ENCODE measurements around the gene NHLRC4. TPM values are rescaled to one million over a fixed set of nuclear protein-coding genes. Genes with fewer than 3 reads are reported as not detected.

Gene NHLRC4
- total RNA-seq, 4 donors from 2014 or later, result 0.47 to 2.9 (median 0.87) TPM

Small RNA genes within 50 kb of the gene (small RNA-seq; reads per million reads assigned to genes)
- gene MIR3176 (0 to 1.1 (median 0.35) reads per million in 4 donors), gene MIR5587 (0 to 0.86 (median 0.06) reads per million in 4 donors), gene Z98883.1 (0 reads per million in 4 donors)

Other genes starting within 250 kb of the NHLRC4 start
- gene AXIN1, start 214.3 kb upstream of the NHLRC4 start, total RNA-seq, result 10 to 100 TPM; 26.0 to 58.8 (median 32.9) TPM
- gene MRPL28, start 196.5 kb upstream of the NHLRC4 start, total RNA-seq, result 10 to 100 TPM; 47.7 to 93.5 (median 55.8) TPM
- 10 to 100 TPM; 19.9 to 47.6 (median 24.3) TPM for gene PGAP6, start 185.0 kb upstream of the NHLRC4 start, total RNA-seq
- gene NME4, start 169.8 kb upstream of the NHLRC4 start, total RNA-seq, result 100 to 1,000 TPM in 3 of 4 donors, 10 to 100 TPM in 1; 61.1 to 169 (median 136) TPM
- gene DECR2, start 165.1 kb upstream of the NHLRC4 start, total RNA-seq, result 10 to 100 TPM; 11.7 to 25.4 (median 19.9) TPM
- gene RAB11FIP3, start 141.4 kb upstream of the NHLRC4 start, total RNA-seq, result 10 to 100 TPM; 47.4 to 88.9 (median 58.6) TPM
- 10 to 100 TPM; 21.8 to 42.7 (median 29.2) TPM for gene CAPN15, start 39.3 kb upstream of the NHLRC4 start, total RNA-seq
- not detected for gene PRR35, start 6.6 kb upstream of the NHLRC4 start, total RNA-seq
- gene PIGQ, start 3.0 kb downstream of the NHLRC4 start, total RNA-seq, result 10 to 100 TPM; 30.4 to 42.4 (median 36.8) TPM
- gene RAB40C, start 23.1 kb downstream of the NHLRC4 start, total RNA-seq, result 10 to 100 TPM; 17.7 to 28.3 (median 22.1) TPM
- under 1 TPM in 3 of 4 donors, not detected in 1; 0.17 to 0.93 (median 0.35) TPM for gene WFIKKN1, start 64.0 kb downstream of the NHLRC4 start, total RNA-seq
- 100 to 1,000 TPM in 3 of 4 donors, 10 to 100 TPM in 1; 94.8 to 146 (median 112) TPM for gene METTL26, start 69.3 kb downstream of the NHLRC4 start, total RNA-seq
- gene MCRIP2, start 74.8 kb downstream of the NHLRC4 start, total RNA-seq, result 10 to 100 TPM; 25.4 to 70.0 (median 51.9) TPM
- gene WDR90, start 82.4 kb downstream of the NHLRC4 start, total RNA-seq, result 10 to 100 TPM in 3 of 4 donors, 1 to 10 TPM in 1; 8.5 to 21.2 (median 16.8) TPM
- gene RHOT2, start 101.1 kb downstream of the NHLRC4 start, total RNA-seq, result 10 to 100 TPM; 50.2 to 64.0 (median 55.0) TPM
- gene RHBDL1, start 108.7 kb downstream of the NHLRC4 start, total RNA-seq, result 1 to 10 TPM in 3 of 4 donors, not detected in 1; 1.1 to 1.5 (median 1.3) TPM
- gene STUB1, start 113.4 kb downstream of the NHLRC4 start, total RNA-seq, result 100 to 1,000 TPM; 161 to 212 (median 179) TPM
- gene JMJD8, start 117.3 kb downstream of the NHLRC4 start, total RNA-seq, result 100 to 1,000 TPM in 1 of 4 donors, 10 to 100 TPM in 3; 70.2 to 109 (median 90.5) TPM
- 10 to 100 TPM in 1 of 4 donors, 1 to 10 TPM in 3; 8.1 to 16.7 (median 9.6) TPM for gene WDR24, start 123.4 kb downstream of the NHLRC4 start, total RNA-seq
- gene FBXL16, start 138.8 kb downstream of the NHLRC4 start, total RNA-seq, result 1 to 10 TPM in 1 of 4 donors, under 1 TPM in 3; 0.27 to 1.4 (median 0.35) TPM
- gene METRN, start 148.1 kb downstream of the NHLRC4 start, total RNA-seq, result 10 to 100 TPM; 22.6 to 77.7 (median 63.8) TPM
- gene ANTKMT, start 154.1 kb downstream of the NHLRC4 start, total RNA-seq, result 10 to 100 TPM; 23.5 to 46.2 (median 31.0) TPM
- under 1 TPM in 1 of 4 donors, not detected in 3; 0.13 TPM for gene CCDC78, start 159.4 kb downstream of the NHLRC4 start, total RNA-seq
- 1 to 10 TPM; 1.1 to 4.8 (median 2.8) TPM for gene HAGHL, start 160.1 kb downstream of the NHLRC4 start, total RNA-seq
- gene CIAO3, start 174.0 kb downstream of the NHLRC4 start, total RNA-seq, result 10 to 100 TPM; 18.5 to 46.7 (median 25.6) TPM
- gene MSLN, start 193.7 kb downstream of the NHLRC4 start, total RNA-seq, result 1 to 10 TPM in 1 of 4 donors, under 1 TPM in 1, not detected in 2; 0.73 to 7.2 TPM
- gene RPUSD1, start 221.4 kb downstream of the NHLRC4 start, total RNA-seq, result 10 to 100 TPM; 13.4 to 25.8 (median 22.1) TPM
- gene CHTF18, start 221.6 kb downstream of the NHLRC4 start, total RNA-seq, result 10 to 100 TPM in 2 of 4 donors, 1 to 10 TPM in 2; 4.6 to 10.9 (median 8.3) TPM
- not detected for gene GNG13, start 233.7 kb downstream of the NHLRC4 start, total RNA-seq